Activated CD4-positive, alpha-beta T cell treated with anti-CD3 and anti-CD28 coated beads, Interleukin-2, amount 50 U/mL, for 4 hours (primary cell): ENCODE results near the gene ABCA10.
"Not testable (repeated sequence)": the region's sequence is repeated elsewhere in the genome, so short reads cannot be mapped to it uniquely, and the experiment has no call there.

Experiments used
- DNase-seq, 2 experiments: peaks; one replicate each; pipeline ENCODE4 v3.0.0-alpha.2; 2020

Gene ABCA10

GRCh38 chr17:69228018-69228417, 606 bp downstream of the ABCA10 start:
- no peak for DNase-seq

- no peak for DNase-seq
Observed at GRCh38 chr17:69227541-69227940, 1.1 kb downstream of the ABCA10 start.

GRCh38 chr17:69223809-69224208, 4.8 kb downstream of the ABCA10 start:
- DNase-seq, result no peak

- no peak for DNase-seq
Observed at GRCh38 chr17:69222707-69223258, 5.8 kb downstream of the ABCA10 start.

- no peak for DNase-seq
Observed at GRCh38 chr17:69220098-69220497, 8.5 kb downstream of the ABCA10 start.

- DNase-seq, result no peak
Observed at GRCh38 chr17:69218986-69219385, 9.6 kb downstream of the ABCA10 start.

- no peak for DNase-seq
Observed at GRCh38 chr17:69213059-69213813, 15.4 kb downstream of the ABCA10 start.

- no peak for DNase-seq
Observed at GRCh38 chr17:69208640-69209039, 20.0 kb downstream of the ABCA10 start.

- no peak for DNase-seq
Observed at GRCh38 chr17:69207151-69207550, 21.5 kb downstream of the ABCA10 start.

GRCh38 chr17:69198238-69198637, 30.4 kb downstream of the ABCA10 start:
- no peak for DNase-seq

- DNase-seq, result not testable (repeated sequence)
Observed at GRCh38 chr17:69196105-69196653, 32.4 kb downstream of the ABCA10 start.

- DNase-seq, result no peak
Observed at GRCh38 chr17:69192754-69193153, 35.9 kb downstream of the ABCA10 start.

- DNase-seq, result no peak
Observed at GRCh38 chr17:69188796-69189195, 39.8 kb downstream of the ABCA10 start.

GRCh38 chr17:69188064-69188463, 40.6 kb downstream of the ABCA10 start:
- no peak for DNase-seq

- no peak for DNase-seq
Observed at GRCh38 chr17:69187294-69187693, 41.3 kb downstream of the ABCA10 start.

- DNase-seq, result no peak
Observed at GRCh38 chr17:69179227-69179952, 49.2 kb downstream of the ABCA10 start.

GRCh38 chr17:69176457-69176795, 52.2 kb downstream of the ABCA10 start:
- DNase-seq, result no peak

- no peak for DNase-seq
Observed at GRCh38 chr17:69175625-69176456, 52.8 kb downstream of the ABCA10 start.

- DNase-seq, result no peak
Observed at GRCh38 chr17:69175262-69175624, 53.4 kb downstream of the ABCA10 start.

- no peak for DNase-seq
Observed at GRCh38 chr17:69173118-69173517, 55.5 kb downstream of the ABCA10 start.

GRCh38 chr17:69170377-69170776, 58.2 kb downstream of the ABCA10 start:
- no peak for DNase-seq

GRCh38 chr17:69168642-69169041, 60.0 kb downstream of the ABCA10 start:
- DNase-seq, result not testable (repeated sequence)

- no peak for DNase-seq
Observed at GRCh38 chr17:69166957-69167356, 61.7 kb downstream of the ABCA10 start.
